HG03378 (cell line): ENCODE results near the gene FSTL4.
A peak's percentile ranks its signal among the peaks of the same experiment; 100 is the strongest.

Experiments
- ATAC-seq: cut with Tn5 transposase; IDR thresholded peaks from one replicate; pipeline ENCODE4 v1.9.1; 2021; ENCODE audit warnings: mild to moderate bottlenecking, moderate library complexity; ENCODE audit not compliant: unreplicated experiment

FSTL4 gene

GRCh38 chr5:133252133-133252480 lies 360.2 kb downstream of the FSTL4 start:
- no peak for ATAC-seq

DNA sequence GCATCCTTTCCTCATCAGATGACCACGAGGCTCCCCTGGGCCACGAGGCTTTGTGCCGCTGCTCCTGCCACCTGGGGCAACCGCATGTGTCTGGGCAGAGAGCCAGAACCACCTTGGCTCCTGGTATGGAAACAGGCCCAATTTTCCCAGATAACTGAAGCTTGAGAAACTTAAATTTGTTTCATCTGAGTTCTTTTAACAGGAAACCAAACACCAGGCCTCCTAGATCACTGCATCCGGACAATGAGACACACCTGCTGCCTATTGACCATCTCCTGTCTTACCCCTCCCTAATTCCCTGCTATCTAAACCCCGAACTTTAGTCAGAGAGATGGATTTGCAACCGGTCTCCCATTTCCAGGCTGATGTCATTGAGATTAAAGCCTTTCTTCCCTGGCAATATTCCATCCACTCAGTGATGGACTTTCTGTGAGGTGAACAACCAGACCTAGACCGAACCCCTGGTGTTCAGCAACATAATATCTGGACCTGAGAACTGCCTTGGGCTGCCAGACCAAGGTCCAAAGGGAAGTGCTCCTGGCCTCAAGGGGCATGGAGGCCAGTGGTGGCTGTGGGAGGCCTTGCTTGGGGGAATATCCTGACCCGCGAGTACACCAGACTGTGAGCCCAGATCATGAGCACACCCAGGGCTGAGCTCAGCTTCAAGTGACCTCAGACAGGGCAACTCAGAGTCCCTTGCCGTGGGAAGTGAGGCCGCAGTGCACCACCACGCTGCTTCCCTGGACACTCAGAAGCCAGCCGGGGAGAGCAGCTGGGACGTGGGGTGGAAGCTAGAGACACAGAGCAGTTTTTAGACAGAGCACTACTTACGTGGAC lies 360.8 kb downstream of the FSTL4 start:
- no peak for ATAC-seq

DNA sequence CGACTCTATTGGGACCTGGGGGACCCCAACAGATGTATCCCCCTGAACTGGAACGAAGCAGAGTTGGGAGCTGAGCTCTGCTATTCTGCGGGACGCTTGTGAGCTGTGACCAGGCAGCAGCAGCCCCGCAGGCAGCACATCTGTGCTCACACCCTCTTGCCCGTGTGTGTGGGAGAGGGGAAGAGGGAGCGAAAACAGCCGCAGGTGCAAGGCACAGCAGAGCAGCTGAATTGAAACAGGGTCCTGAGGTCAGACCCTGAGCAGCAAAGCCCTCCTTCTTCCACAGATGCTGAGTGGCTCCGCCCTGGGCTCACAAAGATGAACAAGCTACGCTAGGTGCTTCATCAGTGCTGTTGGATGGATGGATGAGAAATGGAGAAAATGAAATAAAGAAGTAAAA lies 361.8 kb downstream of the FSTL4 start:
- ATAC-seq: no peak

DNA sequence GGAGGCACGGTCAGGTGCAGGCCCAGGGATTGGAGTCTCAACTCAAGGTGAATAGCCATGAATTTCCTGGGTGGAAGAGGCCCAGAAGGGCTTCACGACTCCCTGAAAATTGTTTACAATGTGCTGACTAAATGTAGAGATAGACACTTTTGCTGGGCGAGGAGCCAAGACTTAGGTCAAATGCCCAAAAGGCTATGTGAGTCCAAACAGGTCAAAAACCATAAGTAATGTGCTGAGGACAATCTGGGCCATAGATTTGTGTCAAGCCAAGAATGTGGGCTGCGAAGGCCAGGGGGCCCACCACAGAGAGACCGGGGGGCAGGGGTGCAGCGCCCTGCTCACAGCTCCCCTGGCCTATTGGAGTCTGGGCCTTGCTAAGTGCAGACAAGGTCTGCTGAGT lies 362.7 kb downstream of the FSTL4 start:
- ATAC-seq: no peak

- no peak for ATAC-seq
These were observed 364.3 kb downstream of the FSTL4 start for GRCh38 chr5:133247881-133248624.

GRCh38 chr5:133247151-133247709 lies 365.1 kb downstream of the FSTL4 start:
- ATAC-seq: no peak

DNA sequence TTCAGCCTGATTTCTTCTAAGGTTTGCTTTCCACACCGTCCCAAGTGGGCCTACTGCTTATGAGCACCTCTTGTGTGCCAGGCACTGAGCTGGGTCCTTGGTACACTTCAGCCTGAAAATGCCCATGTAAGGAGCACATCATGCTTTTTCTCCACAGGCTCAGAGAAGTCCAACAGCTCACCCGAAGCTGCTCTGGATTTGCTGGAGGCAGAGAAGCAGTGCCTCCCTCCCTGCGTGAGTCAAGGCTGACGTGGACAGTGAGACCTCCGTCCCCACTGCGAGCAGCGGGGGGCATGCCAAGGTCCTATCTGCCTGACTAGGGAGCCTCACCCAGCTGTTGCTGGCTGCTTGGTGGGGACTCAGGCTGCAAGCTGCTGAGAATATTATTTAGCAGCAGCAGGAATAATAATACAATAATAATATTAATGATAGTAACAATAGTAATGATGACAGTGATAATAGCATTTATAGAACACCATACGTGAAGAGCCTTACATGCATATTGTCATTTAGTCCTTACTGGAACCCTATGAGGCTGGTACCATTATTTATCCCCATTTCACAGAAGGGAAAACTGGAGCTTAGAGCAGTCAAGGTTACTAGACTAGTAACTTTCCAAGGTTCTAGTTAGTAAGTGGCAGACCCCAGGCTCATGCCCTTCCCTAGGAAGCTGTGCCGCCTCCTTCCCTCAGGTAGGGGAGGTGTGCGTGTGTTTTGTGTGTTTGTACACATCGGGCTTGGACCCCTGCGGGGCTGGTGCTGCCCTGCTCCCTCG lies 365.8 kb downstream of the FSTL4 start:
- no peak for ATAC-seq

DNA sequence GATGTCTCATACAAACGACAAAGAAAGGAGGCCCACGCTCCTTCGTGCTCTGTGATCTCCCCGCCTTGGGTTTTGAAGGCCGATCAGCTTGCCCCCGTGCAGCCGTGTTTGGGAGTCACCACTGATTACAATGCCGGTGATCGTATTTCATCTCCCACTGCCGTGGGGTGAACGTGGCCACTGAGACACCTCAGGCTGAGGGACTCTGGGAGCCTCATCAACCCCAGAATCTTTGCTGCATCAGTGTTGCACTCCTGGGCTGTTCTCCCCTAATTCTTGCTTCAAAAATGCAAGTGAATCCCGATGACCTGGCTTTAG lies 366.3 kb downstream of the FSTL4 start:
- no peak for ATAC-seq

GRCh38 chr5:133245191-133246052 lies 366.9 kb downstream of the FSTL4 start:
- ATAC-seq: no peak

DNA sequence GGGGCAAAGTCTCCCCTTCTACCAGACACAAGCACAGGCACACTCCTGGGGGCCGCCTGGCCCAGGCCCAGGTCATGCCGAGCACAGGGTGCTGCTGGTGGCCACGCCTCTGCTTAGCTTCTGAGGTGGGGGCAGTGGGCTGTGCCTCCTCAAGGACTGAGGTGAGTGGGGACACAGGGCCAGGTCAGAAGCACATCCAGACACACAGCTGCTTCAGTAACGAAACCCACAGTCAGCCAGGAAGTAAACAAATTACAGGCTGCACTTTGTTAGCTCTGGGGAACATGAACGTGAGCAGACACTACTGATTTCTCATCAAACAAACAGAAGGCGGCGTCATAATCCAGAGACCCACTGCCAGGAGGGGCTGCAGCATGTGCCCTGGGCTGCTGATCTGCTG lies 368.1 kb downstream of the FSTL4 start:
- peak; percentile 41 for ATAC-seq

DNA sequence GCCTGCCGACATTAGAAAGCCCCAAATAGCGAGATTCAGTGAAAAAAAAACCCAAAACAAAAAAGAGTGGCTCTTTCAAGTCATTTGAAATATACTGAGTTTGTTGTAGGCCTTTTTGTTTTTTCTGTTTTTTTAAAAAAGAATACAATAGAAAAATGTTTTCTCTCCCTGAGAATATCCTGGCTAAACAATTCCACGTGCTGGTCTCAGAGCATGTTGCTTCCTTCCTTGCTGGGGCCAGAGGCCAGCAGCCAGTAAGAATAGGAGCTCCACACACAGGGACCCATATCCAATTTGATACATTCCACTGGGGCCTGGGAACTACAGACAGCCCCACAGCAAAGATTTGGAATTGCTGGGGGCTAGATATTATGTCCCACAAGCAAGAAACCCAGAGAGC lies 369.1 kb downstream of the FSTL4 start:
- no peak for ATAC-seq

DNA sequence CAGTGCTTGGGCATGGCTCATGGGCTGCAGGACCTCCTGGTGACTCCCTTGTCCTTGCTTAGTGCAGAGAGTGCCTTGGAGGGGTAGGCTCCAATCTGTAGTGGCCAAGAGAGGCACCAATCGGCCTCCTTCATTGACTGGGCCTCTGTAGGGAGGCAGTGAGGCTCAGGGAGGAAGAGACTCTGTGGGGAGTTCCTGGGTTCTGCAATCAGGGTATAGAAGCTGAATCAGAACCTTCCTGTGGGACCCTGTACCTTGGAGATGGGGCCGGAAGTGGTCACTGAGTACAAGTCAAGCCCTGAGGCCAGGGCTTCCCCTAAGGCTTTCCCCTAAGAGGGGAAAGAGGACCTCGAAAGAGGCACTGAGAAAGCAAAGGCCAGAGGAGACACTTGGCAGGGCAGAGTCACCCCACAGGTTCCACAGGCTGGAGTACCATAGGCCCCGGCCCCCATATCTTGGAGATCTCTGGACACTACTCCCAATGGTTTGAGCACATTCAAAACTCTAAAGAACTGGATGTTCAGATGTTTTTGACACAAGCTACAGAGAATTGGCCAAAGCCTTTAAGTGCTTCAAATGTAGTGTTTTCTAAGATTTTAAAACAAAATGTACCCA lies 370.0 kb downstream of the FSTL4 start:
- ATAC-seq: no peak

GRCh38 chr5:133241179-133242092 lies 370.9 kb downstream of the FSTL4 start:
- ATAC-seq: no peak

DNA sequence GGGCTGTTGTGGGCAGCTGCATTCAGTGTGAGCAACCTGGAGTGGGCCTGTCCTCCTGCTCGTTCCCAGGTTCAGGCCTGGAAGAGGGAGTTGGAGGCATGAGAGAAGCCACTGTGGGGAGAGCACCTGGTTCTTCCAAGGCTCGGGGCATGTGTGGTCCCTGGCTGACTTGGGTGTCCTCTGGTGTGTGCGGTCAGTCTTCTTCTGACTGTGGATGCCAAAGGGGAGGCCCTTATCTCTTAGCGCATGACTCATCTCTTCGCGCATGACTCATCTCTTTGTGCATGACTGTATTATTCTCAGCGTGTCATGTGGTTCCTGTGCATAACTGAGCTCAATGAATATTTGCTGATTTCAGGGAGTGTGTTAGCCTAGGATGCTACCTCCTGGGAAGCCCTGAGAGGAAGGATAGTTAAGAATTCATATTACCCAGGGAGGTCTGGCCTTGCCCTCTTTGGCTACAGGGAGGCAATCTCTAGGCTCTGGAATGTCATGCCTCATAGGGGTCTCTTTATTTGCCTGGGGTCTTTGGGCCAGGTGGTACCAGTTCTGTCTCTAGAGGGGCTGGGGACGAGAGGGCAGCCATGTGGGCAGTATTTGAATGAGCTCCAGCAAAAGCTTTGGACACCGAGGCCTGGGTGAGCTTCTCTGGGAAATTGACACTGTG lies 371.8 kb downstream of the FSTL4 start:
- peak; percentile 51 for ATAC-seq

DNA sequence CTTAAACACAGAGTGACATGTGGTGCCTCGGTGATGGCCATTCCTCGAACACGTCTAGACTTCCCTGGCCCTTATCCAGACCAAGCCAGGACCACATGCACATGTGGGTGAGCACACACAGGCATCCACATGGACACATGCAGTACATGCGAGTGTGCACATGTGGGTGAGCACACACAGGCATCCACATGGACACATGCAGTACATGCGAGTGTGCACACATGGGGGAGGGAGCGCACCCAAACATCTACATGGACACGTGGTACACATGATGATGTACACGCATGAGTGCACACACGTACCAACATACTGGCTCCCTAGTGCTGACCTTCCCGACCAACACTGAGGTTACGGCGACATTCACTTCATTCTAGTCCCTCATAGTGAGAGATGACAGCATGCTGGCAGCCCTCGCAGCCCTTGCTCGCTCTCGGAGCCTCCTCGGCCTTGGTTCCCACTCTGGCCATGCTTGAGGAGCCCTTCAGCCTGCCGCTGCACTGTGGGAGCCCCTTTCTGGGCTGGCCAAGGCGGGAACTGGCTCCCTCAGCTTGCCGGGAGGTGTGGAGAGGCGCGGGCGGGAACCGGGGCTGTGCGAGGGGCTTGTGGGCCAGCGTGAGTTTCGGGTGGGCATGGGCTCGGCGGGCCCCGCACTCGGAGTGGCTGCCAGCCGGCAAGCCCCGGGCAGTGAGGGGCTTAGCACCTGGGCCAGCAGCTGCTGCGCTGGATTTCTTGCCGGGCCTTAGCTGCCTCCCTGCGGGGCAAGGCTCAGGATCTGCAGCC lies 373.7 kb downstream of the FSTL4 start:
- no peak for ATAC-seq

DNA sequence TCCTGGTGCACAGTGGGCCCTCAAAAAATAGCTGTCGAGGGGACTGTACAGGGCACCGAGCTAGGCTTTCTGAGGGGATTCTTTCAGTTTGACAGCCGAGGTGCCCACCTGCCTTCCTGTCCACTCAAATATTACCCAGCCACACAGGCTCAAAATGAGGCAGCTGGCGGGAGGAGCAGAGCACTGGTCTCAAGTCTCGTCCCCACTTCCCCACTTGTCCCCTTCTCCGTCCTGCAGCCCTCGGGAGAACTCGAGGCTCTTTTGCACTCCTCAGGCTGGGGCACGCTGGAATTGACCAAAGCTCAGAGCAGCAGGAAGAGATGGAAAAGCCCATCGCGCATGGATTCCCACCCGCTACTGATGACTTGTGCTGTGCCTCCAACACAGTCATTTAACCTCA lies 375.4 kb downstream of the FSTL4 start:
- no peak for ATAC-seq

GRCh38 chr5:133236541-133236951 lies 375.8 kb downstream of the FSTL4 start:
- ATAC-seq: no peak
